ENCODE measurements around the gene TUT4.

DNA sequence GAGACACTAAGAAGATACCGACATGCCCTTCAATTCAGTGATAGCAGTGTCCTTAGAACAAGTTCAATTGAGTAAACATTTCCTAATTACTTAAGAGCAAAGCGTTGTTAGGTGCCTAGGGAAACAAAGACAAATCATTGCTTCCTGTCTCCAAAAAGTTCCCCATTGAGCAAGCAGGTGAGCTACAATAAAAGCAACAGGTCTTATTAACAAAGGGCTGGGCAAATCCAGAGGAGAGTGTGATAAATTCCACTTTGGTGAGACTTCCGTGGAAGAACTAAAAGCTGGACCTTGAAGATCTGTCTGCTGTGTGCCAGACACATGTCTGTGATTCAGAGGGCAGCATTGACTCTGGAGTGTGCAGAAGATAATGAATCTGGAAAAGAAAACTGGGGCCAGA, 1.9 kb upstream of the TUT4 start:
- TF ChIP-seq EZH2phosphoT487 (IDR thresholded peaks at IDR 0.05; ENCODE audit: insufficient read depth, low read depth) (no peak), EZH2 (IDR thresholded peaks at IDR 0.05; ENCODE audit: insufficient read depth, poor library complexity, severe bottlenecking) (no peak)
